K562 (cell line): Measurements from ENCODE around the gene LDB2. TPM values are rescaled to one million over a fixed set of nuclear protein-coding genes. Genes with fewer than 3 reads are reported as not detected.

Experiments
- ATAC-seq: fragments of 200-7000 bp; cut with Tn5 transposase; 3 replicates; pipeline ENCODE4 v1.9.1; 2020; ENCODE audit warnings: moderate library complexity
- BruUV-seq: library from RNA; stranded (reverse); fragments of 400-500 nt; replicated peaks from 2 replicates; lab custom pipeline; 2021; lab: Mats Ljungman, UMichigan
- CTCF ChIA-PET: fragments of 300-600 bp; formaldehyde crosslinking; extraction: SDS; loops from one replicate; lab custom pipeline; 2021; ENCODE audit warnings: low intra/inter-chr PET ratio; lab: Yijun Ruan, JAX
- POLR2A ChIA-PET: fragments of 300-600, 350-650 bp; sonication (Branson Sonifier 250); formaldehyde crosslinking; extraction: SDS; loops from one replicate; lab custom pipeline; 2021; ENCODE audit warnings: antibody characterized with exemption, inconsistent platforms; lab: Yijun Ruan, JAX
- DNase-seq, 4 experiments: peaks; one replicate each; pipeline versions ENCODE4 v3.0.0 to v3.0.0-alpha.2; 2011 to 2018; ENCODE audit warnings: low spot score in 3 of 4, mixed read lengths in 3 of 4; ENCODE audit errors: extremely low read depth in 1 of 4
- FAIRE-seq: peaks from 2 replicates; lab custom pipeline; 2011; peaks lifted over from hg19 to GRCh38; lab: Jason Lieb, UNC
- H2AFZ ChIP-seq: 2 replicates; pipeline ENCODE4 v1.6.0; 2011; ENCODE audit warnings: low read depth, low read length, control low read depth, inconsistent platforms
- H3K27ac ChIP-seq: fragments of 200-600 bp; 3 replicates; pipeline ENCODE4 v1.8.0; 2011; ENCODE audit warnings: low read depth, mild to moderate bottlenecking, control low read depth, inconsistent platforms, low read length, moderate library complexity, mixed read lengths; ENCODE audit errors: extremely low read depth
- H3K27me3 ChIP-seq, 2 experiments: fragments of 300-600 bp in 1 of 2; 2 replicates in 1 of 2; 3 replicates in 1 of 2; pipeline versions ENCODE4 v1.6.0 to v1.8.0; 2011; ENCODE audit warnings: inconsistent platforms in 2 of 2, low read length in 2 of 2, mild to moderate bottlenecking in 1 of 2, mixed read lengths in 1 of 2, moderate library complexity in 1 of 2; ENCODE audit not compliant: control insufficient read depth in 2 of 2, insufficient read depth in 2 of 2
- H3K36me3 ChIP-seq: fragments of 300-600 bp; 3 replicates; pipeline ENCODE4 v1.8.0; 2011; ENCODE audit warnings: mild to moderate bottlenecking, low read length, inconsistent platforms; ENCODE audit not compliant: control insufficient read depth, insufficient read depth
- H3K4me1 ChIP-seq, 2 experiments: fragments of 200-600 bp in 1 of 2; replicated peaks in 1 of 2; 2 replicates in 1 of 2; 3 replicates in 1 of 2; pipeline versions ENCODE4 v1.5.1 to v1.8.0; 2011; ENCODE audit warnings: inconsistent platforms in 2 of 2, low read length in 2 of 2, mild to moderate bottlenecking in 1 of 2, mixed read lengths in 1 of 2, moderate library complexity in 1 of 2; ENCODE audit not compliant: control insufficient read depth in 2 of 2, insufficient read depth in 2 of 2
- H3K4me2 ChIP-seq: 2 replicates; pipeline ENCODE4 v1.6.1; 2011; ENCODE audit warnings: low read length, control low read depth, inconsistent platforms, mixed read lengths; ENCODE audit not compliant: insufficient read depth
- H3K4me3 ChIP-seq: fragments of 200-600 bp; sonication (generic), shearing (Covaris generic); 2 replicates; pipeline ENCODE4 v1.5.1; 2016; ENCODE audit warnings: control low read depth, inconsistent platforms
- H3K79me2 ChIP-seq: fragments of 200-600 bp; 3 replicates; pipeline ENCODE4 v1.8.0; 2011; ENCODE audit warnings: low read length, inconsistent platforms; ENCODE audit not compliant: control insufficient read depth, insufficient read depth
- H3K9ac ChIP-seq, 2 experiments: 2 replicates each; pipeline versions ENCODE4 v1.6.0 to v1.6.1; 2011; ENCODE audit warnings: low read depth in 2 of 2, low read length in 2 of 2, control low read depth in 1 of 2, inconsistent platforms in 1 of 2, mild to moderate bottlenecking in 1 of 2, mixed read lengths in 1 of 2; ENCODE audit not compliant: insufficient read depth in 1 of 2
- H3K9me1 ChIP-seq: one replicate; pipeline ENCODE4 v1.6.0; 2011; ENCODE audit warnings: inconsistent platforms, mild to moderate bottlenecking, low read length, moderate library complexity; ENCODE audit not compliant: control insufficient read depth, insufficient read depth
- H3K9me3 ChIP-seq: replicated peaks from 2 replicates; pipeline ENCODE4 v1.5.1; 2011; ENCODE audit warnings: low read depth, low read length, inconsistent platforms; ENCODE audit not compliant: control insufficient read depth, insufficient read depth
- H4K20me1 ChIP-seq: replicated peaks from 2 replicates; pipeline ENCODE4 v1.6.1; 2011; ENCODE audit warnings: low read length, inconsistent platforms, mixed read lengths; ENCODE audit not compliant: control insufficient read depth, insufficient read depth
- ERF ChIP-seq: fragments of 450-650 bp; formaldehyde crosslinking; IDR thresholded peaks from 2 replicates; pipeline ENCODE4 v1.4.0; 2020; ENCODE audit warnings: mild to moderate bottlenecking, mixed read lengths
- HNRNPL ChIP-seq: fragments of 200-400 bp; formaldehyde crosslinking; IDR thresholded peaks from 2 replicates; pipeline ENCODE4 v1.6.1; 2017; ENCODE audit warnings: low read depth, mild to moderate bottlenecking, low read length
- HNRNPUL1 ChIP-seq: fragments of 200-400 bp; formaldehyde crosslinking; IDR thresholded peaks from 2 replicates; pipeline ENCODE4 v1.6.1; 2017; ENCODE audit warnings: low read length
- KLF10 ChIP-seq: fragments of 250-450 bp; sonication (Bioruptor Pico); IDR thresholded peaks from 2 replicates; pipeline ENCODE4 v1.6.1; 2021; ENCODE audit warnings: matching md5 sums
- MCM3 ChIP-seq: fragments of 450-650 bp; IDR thresholded peaks from 2 replicates; pipeline ENCODE4 v1.6.1; 2016
- MEF2A ChIP-seq: IDR thresholded peaks from 2 replicates; pipeline ENCODE4 v1.6.1; 2011; ENCODE audit warnings: low read depth, mild to moderate bottlenecking, low read length, moderate library complexity; ENCODE audit not compliant: control insufficient read depth
- NBN ChIP-seq: fragments of 450-650 bp; IDR thresholded peaks from 2 replicates; pipeline ENCODE4 v1.6.1; 2016; ENCODE audit warnings: low read depth, mild to moderate bottlenecking
- NR2C2 ChIP-seq, 2 experiments: fragments of 200-800 bp in 1 of 2; sonication (Bioruptor generic) in 1 of 2; sonication (generic) in 1 of 2; formaldehyde crosslinking in 1 of 2; IDR thresholded peaks; 2 replicates each; pipeline versions ENCODE4 v1.6.1 to v1.8.0; 2016 to 2022; ENCODE audit warnings: mild to moderate bottlenecking in 1 of 2, missing compliant biosample characterization in 1 of 2, missing genetic modification characterization in 1 of 2, missing genetic modification reagents in 1 of 2
- ZNF134 ChIP-seq: fragments of 250-450 bp; sonication (Bioruptor Pico); conservative IDR thresholded peaks from 2 replicates; pipeline ENCODE4 v1.4.0; 2020
- ZNF232 ChIP-seq: sonication (generic); formaldehyde crosslinking; IDR thresholded peaks from 2 replicates; pipeline ENCODE4 v1.8.0; 2022; ENCODE audit warnings: mild to moderate bottlenecking, missing genetic modification reagents
- ZNF431 ChIP-seq: sonication (generic); formaldehyde crosslinking; IDR thresholded peaks from 2 replicates; pipeline ENCODE4 v1.8.0; 2022; ENCODE audit warnings: mild to moderate bottlenecking, missing genetic modification reagents
- ZNF551 ChIP-seq: fragments of 250-450 bp; sonication (Bioruptor Pico); IDR thresholded peaks from 2 replicates; pipeline ENCODE4 v1.5.0; 2021; ENCODE audit warnings: mild to moderate bottlenecking, moderate library complexity
- ZNF644 ChIP-seq: fragments of 200-800 bp; sonication (Bioruptor generic); IDR thresholded peaks from 2 replicates; pipeline ENCODE4 v1.6.1; 2016; ENCODE audit warnings: low read depth, missing genetic modification characterization, missing compliant biosample characterization
- WGBS: fragments of 100-300 bp; shearing (Covaris generic); methylation state at CpG from one replicate; pipeline ENCODE4 v1.1.6; 2016; ENCODE audit warnings: low coverage, mixed read lengths; ENCODE audit not compliant: insufficient coverage; ENCODE audit errors: missing lambda C conversion rate; 5-methylcytosine and 5-hydroxymethylcytosine counted together
- in situ Hi-C: fragments of 300-500 bp; cut with MboI; formaldehyde crosslinking; loops from 4 replicates; pipeline ENCODE4 v1.15.0; 2018; ENCODE audit warnings: inconsistent platforms, mixed read lengths
- intact Hi-C: fragments of 100-400 bp; cut with micrococcal nuclease; formaldehyde crosslinking; loops from 2 replicates; pipeline ENCODE4 v1.14.2; 2022
- polyA plus RNA-seq, 8 experiments: library from polyadenylated mRNA; depleted of rRNA in 4 of 8; stranded (reverse) in 5 of 8; unstranded in 3 of 8; fragments of >200 nt; fragmentation: Nextera tagmentation in 2 of 8; fragmentation: Illumina TruSeq in 1 of 8; extraction: Ambion mirVana in 2 of 8; extraction: Trizol in 1 of 8; gene quantifications; 2 replicates each; pipeline versions ENCODE4 v1.2.1 to v1.2.3, GENCODE V29; 2011 to 2014; ENCODE audit warnings: inconsistent platforms in 1 of 8, missing spikeins in 1 of 8
- total RNA-seq, 7 experiments: library from RNA; depleted of rRNA in 6 of 7; stranded (reverse); fragments of >200 nt in 6 of 7; fragmentation: Illumina TruSeq in 2 of 7; extraction: Trizol in 2 of 7; gene quantifications; 2 replicates each; pipeline versions ENCODE4 v1.2.1 to v1.2.3, GENCODE V29; 2011 to 2021; ENCODE audit warnings: low replicate concordance in 1 of 7
- TF ChIP-seq, protein P1 (sequence below): fragments of 250-450 bp; sonication (Bioruptor Pico); IDR thresholded peaks from 2 replicates; pipeline ENCODE4 v1.5.0; 2021; ENCODE audit warnings: mild to moderate bottlenecking, borderline replicate concordance
- TF ChIP-seq, protein P2 (sequence below): sonication (generic); formaldehyde crosslinking; IDR thresholded peaks from 2 replicates; pipeline ENCODE4 v1.8.0; 2022; ENCODE audit warnings: mild to moderate bottlenecking, missing genetic modification reagents
- TF ChIP-seq, protein P3 (sequence below): IDR thresholded peaks from 2 replicates; pipeline ENCODE4 v1.6.1; 2014; ENCODE audit warnings: antibody characterized with exemption

LDB2 gene
- total and polyA plus RNA-seq, 9 of the 15 experiments (the other 6 are each of a cell fraction or from before 2014, with no cell fraction given), result 0.10 to 0.20 TPM; not detected in 7

DNA sequence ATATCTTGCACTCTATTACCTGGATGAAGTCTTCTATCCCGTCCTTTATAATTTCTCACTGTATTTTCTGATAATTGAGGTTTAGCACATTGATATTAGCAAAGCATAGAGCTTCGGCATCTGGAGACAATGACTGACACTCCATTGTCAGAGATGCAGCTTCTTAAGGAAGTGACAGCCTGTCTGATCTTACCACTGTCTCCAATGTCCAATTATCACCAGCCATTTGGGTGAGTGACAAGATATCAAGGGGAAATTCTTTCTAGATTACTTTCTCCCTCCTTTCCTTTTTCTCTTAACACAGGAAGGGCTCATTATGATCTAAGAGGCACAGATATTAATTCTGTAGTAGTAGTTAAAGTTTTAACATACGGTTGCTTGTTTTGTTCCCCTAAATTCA is 86.4 kb downstream of the LDB2 start:
- TF ChIP-seq ZNF134 (CRISPR knock-in tag) (no peak), HNRNPUL1 (no peak), ERF (CRISPR knock-in tag) (no peak), NR2C2 (CRISPR knock-in tag; IDR thresholded peaks at IDR 0.05) (no peak), NR2C2 (tag; IDR thresholded peaks at IDR 0.05) (no peak), ZNF431 (no peak), ZNF551 (no peak), ZNF232 (no peak), NBN (no peak), HNRNPL (no peak), MEF2A (no peak), ZNF644 (no peak), MCM3 (no peak), KLF10 (CRISPR knock-in tag) (no peak)
- TF ChIP-seq, protein P1, sequence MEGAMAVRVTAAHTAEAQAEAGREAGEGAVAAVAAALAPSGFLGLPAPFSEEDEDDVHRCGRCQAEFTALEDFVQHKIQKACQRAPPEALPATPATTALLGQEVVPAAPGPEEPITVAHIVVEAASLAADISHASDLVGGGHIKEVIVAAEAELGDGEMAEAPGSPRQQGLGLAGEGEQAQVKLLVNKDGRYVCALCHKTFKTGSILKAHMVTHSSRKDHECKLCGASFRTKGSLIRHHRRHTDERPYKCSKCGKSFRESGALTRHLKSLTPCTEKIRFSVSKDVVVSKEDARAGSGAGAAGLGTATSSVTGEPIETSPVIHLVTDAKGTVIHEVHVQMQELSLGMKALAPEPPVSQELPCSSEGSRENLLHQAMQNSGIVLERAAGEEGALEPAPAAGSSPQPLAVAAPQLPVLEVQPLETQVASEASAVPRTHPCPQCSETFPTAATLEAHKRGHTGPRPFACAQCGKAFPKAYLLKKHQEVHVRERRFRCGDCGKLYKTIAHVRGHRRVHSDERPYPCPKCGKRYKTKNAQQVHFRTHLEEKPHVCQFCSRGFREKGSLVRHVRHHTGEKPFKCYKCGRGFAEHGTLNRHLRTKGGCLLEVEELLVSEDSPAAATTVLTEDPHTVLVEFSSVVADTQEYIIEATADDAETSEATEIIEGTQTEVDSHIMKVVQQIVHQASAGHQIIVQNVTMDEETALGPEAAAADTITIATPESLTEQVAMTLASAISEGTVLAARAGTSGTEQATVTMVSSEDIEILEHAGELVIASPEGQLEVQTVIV (CRISPR knock-in tag), result no peak
- TF ChIP-seq, protein P2, sequence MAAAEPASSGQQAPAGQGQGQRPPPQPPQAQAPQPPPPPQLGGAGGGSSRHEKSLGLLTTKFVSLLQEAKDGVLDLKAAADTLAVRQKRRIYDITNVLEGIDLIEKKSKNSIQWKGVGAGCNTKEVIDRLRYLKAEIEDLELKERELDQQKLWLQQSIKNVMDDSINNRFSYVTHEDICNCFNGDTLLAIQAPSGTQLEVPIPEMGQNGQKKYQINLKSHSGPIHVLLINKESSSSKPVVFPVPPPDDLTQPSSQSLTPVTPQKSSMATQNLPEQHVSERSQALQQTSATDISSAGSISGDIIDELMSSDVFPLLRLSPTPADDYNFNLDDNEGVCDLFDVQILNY (CRISPR knock-in tag), result no peak
- TF ChIP-seq, protein P3, sequence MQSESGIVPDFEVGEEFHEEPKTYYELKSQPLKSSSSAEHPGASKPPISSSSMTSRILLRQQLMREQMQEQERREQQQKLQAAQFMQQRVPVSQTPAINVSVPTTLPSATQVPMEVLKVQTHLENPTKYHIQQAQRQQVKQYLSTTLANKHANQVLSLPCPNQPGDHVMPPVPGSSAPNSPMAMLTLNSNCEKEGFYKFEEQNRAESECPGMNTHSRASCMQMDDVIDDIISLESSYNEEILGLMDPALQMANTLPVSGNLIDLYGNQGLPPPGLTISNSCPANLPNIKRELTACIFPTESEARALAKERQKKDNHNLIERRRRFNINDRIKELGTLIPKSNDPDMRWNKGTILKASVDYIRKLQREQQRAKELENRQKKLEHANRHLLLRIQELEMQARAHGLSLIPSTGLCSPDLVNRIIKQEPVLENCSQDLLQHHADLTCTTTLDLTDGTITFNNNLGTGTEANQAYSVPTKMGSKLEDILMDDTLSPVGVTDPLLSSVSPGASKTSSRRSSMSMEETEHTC, result no peak
- TF ChIP-seq, all 486 proteins: peak for 0
- no peak for ATAC-seq
- no TSS peak for BruUV-seq
- H3K4me3 ChIP-seq, result no peak overlapping the region
- no peaks in the 10 kb centered on the region for H3K79me2 ChIP-seq
- ChIA-PET CTCF (no interaction called here), POLR2A (no interaction called here)
- H3K9ac ChIP-seq, result no peak overlapping the region
- in situ Hi-C loops (no loop called here), intact Hi-C loops (no loop called here)
- H3K27me3 ChIP-seq, result no peaks in the 10 kb centered on the region
- no peaks in the 10 kb centered on the region for H3K36me3 ChIP-seq
- H3K9me1 ChIP-seq, result no peaks in the 10 kb centered on the region
- no peaks in the 10 kb centered on the region for H3K4me1 ChIP-seq
- H3K9me3 ChIP-seq, result no peaks in the 10 kb centered on the region
- DNase-seq, result no peak
- no peak for FAIRE-seq
- H2AFZ ChIP-seq, result no peak overlapping the region
- H3K27ac ChIP-seq, result no peak overlapping the region
- H4K20me1 ChIP-seq, result no peaks in the 10 kb centered on the region
- 0% methylated on average over 3 of the region's 3 CpGs for WGBS
- H3K4me2 ChIP-seq, result no peak overlapping the region
